Smooth muscle cell (in vitro differentiated cells): ENCODE measurements around the gene TBC1D2B. TPM values are rescaled to one million over a fixed set of nuclear protein-coding genes. Genes with fewer than 3 reads are reported as not detected.
"Not testable (repeated sequence)": the region's sequence is repeated elsewhere in the genome, so short reads cannot be mapped to it uniquely, and the experiment has no call there.

Experiments used
- DNase-seq: peaks from one replicate; lab custom pipeline; 2025; ENCODE audit not compliant: unreplicated experiment; lab: John Stamatoyannopoulos, UW
- H2AFZ ChIP-seq: fragments of 200-600 bp; sonication (generic); 2 replicates; pipeline ENCODE4 v1.6.0; 2016; ENCODE audit warnings: antibody characterized with exemption, low read depth, mild to moderate bottlenecking
- H3F3A ChIP-seq: fragments of 200-600 bp; sonication (generic); 2 replicates; pipeline ENCODE4 v1.6.0; 2017; ENCODE audit warnings: antibody characterized with exemption, low read depth
- H3K27ac ChIP-seq: fragments of 200-600 bp; sonication (generic); 2 replicates; pipeline ENCODE4 v1.5.1; 2016; ENCODE audit warnings: low read depth, mild to moderate bottlenecking
- H3K27me3 ChIP-seq: fragments of 200-600 bp; sonication (generic); 2 replicates; pipeline ENCODE4 v1.6.1; 2016; ENCODE audit warnings: low read depth, mild to moderate bottlenecking
- H3K36me3 ChIP-seq: fragments of 200-600 bp; sonication (generic); 2 replicates; pipeline ENCODE4 v1.5.1; 2016; ENCODE audit warnings: low read depth
- H3K4me1 ChIP-seq: fragments of 200-600 bp; sonication (generic); 2 replicates; pipeline ENCODE4 v1.5.1; 2016; ENCODE audit warnings: low read depth
- H3K4me2 ChIP-seq: fragments of 200-600 bp; sonication (generic); 2 replicates; pipeline ENCODE4 v1.6.0; 2016; ENCODE audit warnings: mild to moderate bottlenecking
- H3K4me3 ChIP-seq: fragments of 200-600 bp; sonication (generic); 2 replicates; pipeline ENCODE4 v1.5.1; 2016; ENCODE audit warnings: mild to moderate bottlenecking
- H3K79me2 ChIP-seq: fragments of 200-600 bp; sonication (generic); 2 replicates; pipeline ENCODE4 v1.6.0; 2016; ENCODE audit warnings: low read depth, mild to moderate bottlenecking
- H3K9ac ChIP-seq: fragments of 200-600 bp; sonication (generic); 2 replicates; pipeline ENCODE4 v1.6.0; 2016; ENCODE audit warnings: low read depth
- H3K9me3 ChIP-seq: fragments of 200-600 bp; sonication (generic); replicated peaks from 2 replicates; pipeline ENCODE4 v1.5.1; 2016; ENCODE audit warnings: low read depth
- H4K20me1 ChIP-seq: fragments of 200-600 bp; sonication (generic); 2 replicates; pipeline ENCODE4 v1.6.0; 2016; ENCODE audit warnings: low read depth
- CTCF ChIP-seq: fragments of 200-600 bp; sonication (generic); IDR thresholded peaks from 2 replicates; pipeline ENCODE4 v1.5.1; 2017; ENCODE audit warnings: borderline replicate concordance, mild to moderate bottlenecking, antibody characterized with exemption; ENCODE audit not compliant: insufficient read depth, poor library complexity, severe bottlenecking
- WGBS: methylation state at CpG from one replicate; pipeline ENCODE4 v1.1.7; 2016; ENCODE audit warnings: low lambda C conversion rate; 5-methylcytosine and 5-hydroxymethylcytosine counted together
- polyA plus RNA-seq: library from polyadenylated mRNA; unstranded; fragments of >200 nt; fragmentation: Nextera tagmentation; extraction: Ambion mirVana; gene quantifications from 2 replicates; pipeline ENCODE4 v1.2.1, GENCODE V29; 2016
- total RNA-seq: library from RNA; depleted of rRNA; stranded (reverse); fragments of >200 nt; gene quantifications from 2 replicates; pipeline ENCODE4 v1.2.3, GENCODE V29; 2014

Gene TBC1D2B
- total and polyA plus RNA-seq, 2 experiments from 2014 or later = 14.2 to 19.4 TPM

DNA sequence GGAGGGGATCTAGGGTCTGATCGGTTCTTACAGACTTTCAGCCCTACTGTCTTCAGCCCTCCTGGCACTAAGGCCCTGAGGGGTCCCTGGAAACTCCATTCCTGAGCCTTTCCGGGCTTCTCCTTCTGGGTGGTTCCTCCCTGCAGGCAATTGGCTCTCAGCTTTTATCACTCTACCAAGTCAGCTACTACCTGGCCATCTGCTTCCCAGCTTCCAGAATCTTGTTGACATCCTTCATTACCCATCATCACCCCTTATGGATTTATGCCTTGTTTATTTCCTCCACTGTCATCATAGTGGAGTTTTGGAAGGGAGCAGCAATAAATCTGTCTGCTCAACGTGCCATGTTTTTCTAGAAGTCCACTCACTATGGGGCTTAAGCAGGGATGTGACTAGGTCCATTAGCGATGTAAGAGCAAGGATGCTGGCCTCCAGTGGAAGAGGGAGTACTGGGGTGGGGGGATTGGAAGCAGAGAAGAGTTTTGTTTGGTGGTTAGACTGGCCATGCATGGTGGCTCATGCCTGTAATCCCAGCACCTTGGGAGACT, 106.6 kb downstream of the TBC1D2B start:
- WGBS = 86% methylated on average over 4 of the region's 4 CpGs
- not testable (repeated sequence) for H3K4me2 ChIP-seq, H4K20me1 ChIP-seq, H3K27ac ChIP-seq, H2AFZ ChIP-seq, H3K4me3 ChIP-seq, H3K36me3 ChIP-seq, H3K79me2 ChIP-seq, H3K27me3 ChIP-seq, H3F3A ChIP-seq, H3K4me1 ChIP-seq, H3K9me3 ChIP-seq, H3K9ac ChIP-seq, DNase-seq

DNA sequence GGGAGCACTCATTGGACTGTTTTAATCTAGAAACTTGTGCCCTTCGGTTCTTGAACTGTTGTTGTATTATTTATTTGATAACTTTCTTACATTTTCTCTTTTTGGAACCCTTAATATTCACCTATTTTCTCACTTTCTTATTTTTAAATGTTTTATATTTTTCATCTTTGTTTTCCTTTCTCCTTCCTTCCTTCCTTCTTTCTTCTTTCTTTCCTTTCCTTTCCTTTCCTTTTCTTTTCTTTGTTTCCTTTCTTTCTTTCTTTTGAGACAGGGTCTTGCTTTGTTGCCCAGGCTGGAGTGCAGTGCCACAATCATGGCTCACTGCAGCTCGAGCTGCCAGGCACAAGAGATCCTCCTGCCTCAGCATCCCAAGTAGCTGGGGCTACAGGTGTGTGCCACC, 108.5 kb downstream of the TBC1D2B start:
- Histone ChIP-seq H3K79me2 (no peaks in the 10 kb centered on the region), H4K20me1 (no peaks in the 10 kb centered on the region), H3K4me2 (no peak overlapping the region), H3K9me3 (no peaks in the 10 kb centered on the region), H3K36me3 (no peaks in the 10 kb centered on the region), H3K27me3 (no peaks in the 10 kb centered on the region), H3F3A (no peaks in the 10 kb centered on the region), H3K9ac (no peak overlapping the region), H2AFZ (no peak overlapping the region), H3K4me1 (no peaks in the 10 kb centered on the region), H3K27ac (no peak overlapping the region), H3K4me3 (no peak overlapping the region)
- no peak for TF ChIP-seq CTCF
- WGBS = 74% methylated on average over 2 of the region's 2 CpGs
- DNase-seq = no peak

GRCh38 chr15:77967798-77968197, 109.7 kb downstream of the TBC1D2B start:
- H3F3A ChIP-seq = no peaks in the 10 kb centered on the region
- H3K79me2 ChIP-seq = no peaks in the 10 kb centered on the region
- no peaks in the 10 kb centered on the region for H3K9me3 ChIP-seq
- H3K9ac ChIP-seq = no peak overlapping the region
- H2AFZ ChIP-seq = no peak overlapping the region
- DNase-seq = no peak
- H3K4me1 ChIP-seq = no peaks in the 10 kb centered on the region
- H3K27me3 ChIP-seq = no peaks in the 10 kb centered on the region
- 87% methylated on average over 1 of the region's 1 CpG for WGBS
- H3K27ac ChIP-seq = no peak overlapping the region
- H3K4me3 ChIP-seq = no peak overlapping the region
- H3K4me2 ChIP-seq = no peak overlapping the region
- no peaks in the 10 kb centered on the region for H3K36me3 ChIP-seq
- TF ChIP-seq CTCF = no peak
- no peaks in the 10 kb centered on the region for H4K20me1 ChIP-seq

DNA sequence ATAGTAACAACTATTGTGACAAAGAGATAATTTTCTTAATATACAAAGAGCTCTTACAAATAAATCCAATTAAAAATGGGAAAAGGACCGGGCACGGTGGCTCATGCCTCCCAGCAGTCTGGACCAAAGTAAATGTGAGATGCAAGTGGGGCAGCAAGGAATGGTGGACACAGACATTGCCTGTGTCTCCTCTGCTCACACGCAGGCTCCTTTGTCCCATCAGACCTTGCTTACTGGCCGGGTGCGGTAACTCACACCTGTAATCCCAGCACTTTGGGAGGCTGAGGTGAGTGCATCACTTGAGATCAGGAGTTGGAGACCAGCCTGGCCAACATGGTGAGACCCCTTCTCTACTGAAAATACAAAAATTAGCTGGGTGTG, 110.3 kb downstream of the TBC1D2B start:
- not testable (repeated sequence) for DNase-seq

GRCh38 chr15:77966540-77967234, 110.8 kb downstream of the TBC1D2B start:
- Histone ChIP-seq H4K20me1 (no peaks in the 10 kb centered on the region), H3K27ac (no peak overlapping the region), H2AFZ (no peak overlapping the region), H3K9ac (no peak overlapping the region), H3F3A (no peaks in the 10 kb centered on the region), H3K27me3 (no peaks in the 10 kb centered on the region), H3K9me3 (no peaks in the 10 kb centered on the region), H3K4me3 (no peak overlapping the region), H3K36me3 (no peaks in the 10 kb centered on the region), H3K4me1 (no peaks in the 10 kb centered on the region), H3K4me2 (no peak overlapping the region), H3K79me2 (no peaks in the 10 kb centered on the region)
- 6% methylated on average over 4 of the region's 4 CpGs for WGBS
- no peak for DNase-seq
- TF ChIP-seq CTCF = peak; percentile 77

More for the DNA sequence above, 110.3 kb downstream of the TBC1D2B start:
- not testable (repeated sequence) for H3K36me3 ChIP-seq, H3K79me2 ChIP-seq, H3K4me1 ChIP-seq, H3K4me3 ChIP-seq, H2AFZ ChIP-seq, H3K27me3 ChIP-seq, H3F3A ChIP-seq, H3K9ac ChIP-seq, H3K27ac ChIP-seq, H3K9me3 ChIP-seq, H3K4me2 ChIP-seq, H4K20me1 ChIP-seq
- WGBS = 79% methylated on average over 5 of the region's 5 CpGs
